Forelimb muscle (tissue), 1 donor: ENCODE results near the gene ZNF618. TPM values are rescaled to one million over a fixed set of nuclear protein-coding genes. Genes with fewer than 3 reads are reported as not detected.

Source experiments
- DNase-seq: peaks from one replicate; pipeline ENCODE4 v3.0.0-alpha.2; 2013; ENCODE audit warnings: low read depth
- polyA plus RNA-seq: library from polyadenylated mRNA; unstranded; fragments of 120-200 nt; gene quantifications from one replicate; pipeline ENCODE4 v1.2.1, GENCODE V29; 2013; ENCODE audit not compliant: insufficient read length

The ZNF618 gene
- polyA plus RNA-seq, 1 donor = 13.2 TPM

GRCh38 chr9:113911850-113912557 is 35.9 kb downstream of the ZNF618 start:
- DNase-seq = no peak

DNA sequence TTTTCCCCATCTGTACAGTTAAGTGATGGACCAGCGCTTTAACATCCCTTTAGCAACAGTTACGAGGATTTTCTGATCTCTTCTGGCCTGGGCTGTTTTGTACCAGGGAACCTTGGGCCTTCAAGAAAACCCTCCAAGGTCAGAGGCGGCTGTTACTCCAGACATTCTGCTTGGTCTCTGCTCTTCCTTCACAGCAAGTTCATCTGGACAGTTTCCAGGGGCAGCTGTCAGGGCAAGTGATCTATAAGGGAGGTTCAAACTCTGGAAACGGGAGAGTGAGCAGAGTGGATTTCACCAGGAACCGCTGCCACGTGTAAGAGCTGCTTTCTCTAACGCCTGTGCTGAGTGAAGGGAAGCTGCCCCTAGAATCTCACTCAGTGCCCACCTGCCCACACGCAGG is 36.7 kb downstream of the ZNF618 start:
- DNase-seq = no peak

GRCh38 chr9:113913426-113914195 is 37.5 kb downstream of the ZNF618 start:
- DNase-seq = no peak

GRCh38 chr9:113914517-113914916 is 38.4 kb downstream of the ZNF618 start:
- no peak for DNase-seq

GRCh38 chr9:113915817-113916434 is 39.8 kb downstream of the ZNF618 start:
- no peak for DNase-seq

GRCh38 chr9:113916931-113917330 is 40.8 kb downstream of the ZNF618 start:
- no peak for DNase-seq

DNA sequence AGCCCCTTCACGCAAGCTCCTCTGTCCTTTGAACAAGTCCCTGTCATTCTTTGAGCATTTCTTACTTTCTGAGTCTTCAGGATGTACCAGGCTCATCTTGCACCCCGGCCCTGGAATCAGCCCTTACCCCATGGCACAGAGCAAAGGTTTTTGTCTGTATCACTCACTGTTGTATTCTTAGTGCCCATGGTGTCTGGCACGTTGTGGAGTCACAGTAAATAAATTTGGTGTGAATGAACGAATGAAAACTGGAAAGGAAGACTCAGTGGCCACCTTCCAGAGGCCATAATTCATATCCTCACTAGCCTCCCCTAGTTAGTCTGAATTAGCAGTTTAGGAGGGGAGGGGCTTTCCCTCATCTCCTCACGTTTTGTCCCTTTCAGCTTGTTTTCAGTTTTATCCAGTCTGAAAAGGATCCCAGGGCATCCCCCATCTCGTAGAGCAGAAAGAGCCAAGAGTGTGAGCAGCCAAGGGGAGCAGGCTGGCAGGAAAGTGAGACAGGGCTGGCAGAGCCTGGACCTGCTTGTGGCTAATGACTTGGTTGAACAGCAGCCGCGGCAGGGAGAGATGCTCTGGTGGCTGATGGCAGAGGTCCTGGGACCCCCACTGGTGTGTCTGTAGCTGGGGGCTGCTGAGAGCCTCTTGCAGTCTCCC is 42.7 kb downstream of the ZNF618 start:
- DNase-seq = no peak

DNA sequence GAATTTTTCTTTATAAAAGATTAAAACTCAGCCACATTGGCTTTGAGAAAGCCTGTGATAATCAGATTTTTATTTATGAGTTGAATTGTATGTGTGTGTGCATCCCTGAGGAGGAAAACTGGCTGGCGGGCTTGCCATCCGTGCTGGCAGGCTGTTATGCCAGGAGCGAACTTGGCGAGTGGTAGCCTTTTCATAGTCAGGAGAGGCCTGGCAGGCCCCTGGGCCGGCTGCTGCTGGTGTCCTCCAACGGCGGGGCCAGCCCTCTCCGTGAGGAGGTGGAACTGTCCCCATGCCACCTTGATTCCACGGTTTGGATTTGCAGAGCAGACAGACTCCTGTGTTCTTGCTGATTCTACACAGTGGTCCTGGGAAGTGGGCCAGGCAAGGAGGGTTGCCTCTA is 43.3 kb downstream of the ZNF618 start:
- no peak for DNase-seq

- no peak for DNase-seq
These were observed 43.8 kb downstream of the ZNF618 start for GRCh38 chr9:113919871-113920270.

DNA sequence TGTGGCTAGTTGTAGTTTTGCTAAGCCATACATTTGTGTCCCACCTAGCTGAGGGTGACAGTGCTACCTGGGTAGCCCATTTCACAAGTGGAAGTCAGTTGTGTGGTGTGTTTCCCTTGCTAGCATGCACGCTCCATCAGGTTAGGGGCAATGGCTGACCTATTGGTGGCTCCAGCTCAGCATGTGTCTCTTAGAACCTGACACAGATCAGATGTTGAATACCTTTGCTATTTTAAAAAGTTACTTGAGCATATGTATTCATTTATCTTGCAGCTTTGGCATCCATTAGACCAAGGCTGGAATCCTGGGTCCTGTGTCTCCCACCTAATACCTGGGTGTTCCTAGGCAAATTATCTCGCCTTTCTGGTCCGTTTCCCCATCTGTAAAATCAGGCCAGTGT is 44.8 kb downstream of the ZNF618 start:
- no peak for DNase-seq

DNA sequence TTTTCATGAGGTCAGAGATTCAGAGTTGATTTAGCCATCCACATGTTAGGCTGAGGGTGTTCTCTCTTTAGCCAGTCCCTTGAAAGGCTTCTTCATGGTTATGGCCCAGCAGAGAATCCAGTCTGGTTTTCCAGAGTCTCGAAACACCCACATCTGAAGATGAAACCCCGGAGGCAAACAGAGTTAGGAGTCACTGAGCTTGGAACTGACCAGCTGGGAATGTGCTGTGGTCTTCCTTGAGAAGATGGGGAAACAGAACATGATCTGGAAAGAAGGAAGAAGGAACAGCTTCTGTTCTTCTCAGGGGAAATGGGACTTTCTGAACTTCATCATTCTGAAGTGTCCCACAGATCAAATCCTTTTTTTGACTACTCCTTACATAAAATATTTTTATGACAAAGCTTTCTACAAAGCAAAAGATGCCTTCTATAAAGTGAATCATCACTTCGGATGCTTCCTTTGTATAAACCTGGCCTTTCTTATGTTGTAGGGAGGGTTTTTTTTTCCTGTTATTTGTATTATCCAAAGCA is 45.4 kb downstream of the ZNF618 start:
- no peak for DNase-seq

DNA sequence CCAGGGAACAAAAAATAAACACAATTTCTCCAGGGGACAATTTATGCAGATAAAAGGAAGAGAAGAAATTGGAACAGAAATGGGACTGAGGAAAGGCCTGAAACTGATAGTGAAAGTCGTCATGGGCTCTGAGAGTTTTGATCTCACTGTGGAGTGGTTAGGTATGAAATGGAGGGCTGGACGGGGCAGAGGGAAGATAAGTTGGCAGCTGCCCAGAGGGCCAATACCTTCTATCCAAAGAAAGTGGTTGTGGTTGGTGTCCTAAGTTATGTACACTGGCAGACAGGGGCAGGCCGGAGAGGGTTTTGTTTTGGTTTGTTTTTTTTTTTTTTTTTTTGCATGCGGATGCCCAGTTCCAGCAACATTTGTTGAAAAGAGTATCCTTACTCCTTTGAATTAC is 46.1 kb downstream of the ZNF618 start:
- DNase-seq = no peak

- DNase-seq = no peak
These were observed 50.1 kb downstream of the ZNF618 start for GRCh38 chr9:113926211-113926610.

GRCh38 chr9:113927277-113927676 is 51.2 kb downstream of the ZNF618 start:
- no peak for DNase-seq

DNA sequence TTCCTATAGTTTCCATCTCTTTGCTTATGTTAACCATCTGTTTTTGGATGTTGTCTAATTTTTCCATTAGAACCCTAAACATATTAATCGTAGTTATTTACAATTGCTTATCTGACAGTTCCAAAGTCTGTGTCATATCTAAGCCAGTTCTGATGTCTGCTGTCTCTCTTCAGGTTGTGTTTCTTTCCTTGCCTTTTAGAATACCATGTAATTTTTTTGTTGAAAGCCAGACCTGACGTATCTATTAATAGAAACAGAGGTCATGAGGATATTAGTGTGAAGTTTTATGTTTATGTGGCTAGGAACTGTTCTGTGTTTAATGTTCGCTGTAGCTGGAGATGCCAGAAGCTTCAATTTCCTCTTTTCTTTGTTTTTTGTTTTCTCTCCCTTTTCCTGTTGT is 52.2 kb downstream of the ZNF618 start:
- no peak for DNase-seq

GRCh38 chr9:113929634-113930389 is 53.7 kb downstream of the ZNF618 start:
- no peak for DNase-seq

GRCh38 chr9:113930390-113930783 is 54.3 kb downstream of the ZNF618 start:
- DNase-seq = no peak

DNA sequence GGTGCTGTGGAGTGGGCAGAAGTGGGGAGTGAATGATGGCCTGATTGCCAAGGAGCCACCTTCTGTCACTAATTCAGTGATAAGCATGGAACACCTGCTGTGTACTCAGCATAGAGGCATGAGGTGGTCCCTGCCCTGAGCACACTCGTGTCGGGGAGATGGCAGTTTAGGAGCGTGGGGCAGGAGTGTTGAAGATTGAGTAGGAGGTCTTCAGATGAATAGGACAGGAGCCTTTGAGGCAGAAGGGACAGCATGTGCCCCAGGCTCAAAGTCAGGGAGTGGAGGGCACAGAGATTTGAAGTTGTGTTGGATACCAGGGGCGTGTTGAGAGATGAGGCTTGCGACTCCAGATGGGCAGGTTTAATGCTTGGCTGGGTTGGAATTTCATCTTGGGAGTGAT is 55.0 kb downstream of the ZNF618 start:
- no peak for DNase-seq

DNA sequence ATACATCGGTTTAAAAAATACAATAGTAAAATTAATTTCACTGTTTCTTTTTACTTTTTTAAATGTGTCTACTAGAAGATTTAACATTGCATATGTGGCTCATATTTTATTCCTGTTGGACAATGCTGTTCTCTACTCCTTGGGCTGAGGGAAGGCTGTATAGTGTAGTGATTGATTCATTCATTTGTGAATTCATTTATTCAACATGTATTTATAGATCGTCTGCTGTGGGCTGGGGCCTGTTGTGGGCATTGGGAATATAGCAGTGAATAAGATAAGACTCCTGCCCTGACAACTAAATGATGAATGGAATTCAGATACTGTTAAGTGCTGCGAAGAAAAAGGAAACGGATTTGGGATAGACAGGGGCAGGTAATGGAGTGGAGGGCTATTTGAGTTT is 55.7 kb downstream of the ZNF618 start:
- no peak for DNase-seq

GRCh38 chr9:113932906-113933584 is 56.9 kb downstream of the ZNF618 start:
- DNase-seq = no peak

DNA sequence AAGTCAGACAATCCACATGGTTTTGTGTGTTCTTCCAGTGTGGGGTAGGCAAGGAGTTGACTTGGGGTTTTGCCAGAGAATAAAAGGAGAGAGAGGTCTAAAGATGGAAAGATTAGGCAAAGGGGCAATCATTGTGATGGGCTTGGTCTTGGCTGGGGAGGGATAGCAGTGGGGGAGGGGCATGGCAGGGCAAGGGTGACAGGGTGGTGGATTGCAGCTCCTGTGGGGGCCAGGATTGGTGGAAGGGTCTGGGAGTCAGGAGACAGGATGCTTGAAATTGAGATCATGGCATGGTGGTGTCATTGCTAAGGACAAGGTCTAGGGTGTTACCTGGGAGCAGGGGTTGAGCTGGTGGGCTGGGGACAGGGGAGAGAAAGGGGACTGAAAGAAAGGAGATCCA is 57.6 kb downstream of the ZNF618 start:
- no peak for DNase-seq
